ENCODE data around the gene RNU5D-1. TPM values are rescaled to one million over a fixed set of nuclear protein-coding genes. Genes with fewer than 3 reads are reported as not detected.
A peak's percentile ranks its signal among the peaks of the same experiment; 100 is the strongest.
"Not testable (repeated sequence)": the region's sequence is repeated elsewhere in the genome, so short reads cannot be mapped to it uniquely, and the experiment has no call there.

RNU5D-1 gene
- total RNA-seq, 1 experiment from 2014 or later: not detected

- TF ChIP-seq HMGXB4 (CRISPR knock-in tag; IDR thresholded peaks at IDR 0.05) (0 out of 2 replicates have a peak, but pooled peaks have one; percentile 65), CREM (CRISPR knock-in tag; IDR thresholded peaks at IDR 0.05) (peak; percentile 88), E2F5 (CRISPR knock-in tag; IDR thresholded peaks at IDR 0.05) (peak; percentile 88), FOXP1 (CRISPR knock-in tag; IDR thresholded peaks at IDR 0.05; ENCODE audit: borderline replicate concordance) (peak; percentile 74; the same call in 1 of the 2 replicates), AFF4 (CRISPR knock-in tag; IDR thresholded peaks at IDR 0.05; ENCODE audit: borderline replicate concordance) (no peak), E2F1 (CRISPR knock-in tag; IDR thresholded peaks at IDR 0.05) (peak; percentile 71; the same call in 1 of the 2 replicates), SOX15 (CRISPR knock-in tag; IDR thresholded peaks at IDR 0.05) (no peak)
Measured at GRCh38 chr1:44739307-44740178, 8.6 kb upstream of the RNU5D-1 start, which contains the start of gene KIF2C (continued).

- POLR2A ChIA-PET; H3K27me3 Mint-ChIP-seq (ENCODE audit: low read depth); ATAC-seq; DNase-seq (ENCODE audit: low spot score); CTCF ChIA-PET; H3K9me3 Mint-ChIP-seq: not testable (repeated sequence)
- H3K4me1 Mint-ChIP-seq: peaks cover 12% of the 10 kb centered on the region
- peaks cover 27% of the 10 kb centered on the region for H3K36me3 Mint-ChIP-seq
- peak overlapping the region; percentile 97 for H3K27ac Mint-ChIP-seq
- H3K4me3 Mint-ChIP-seq: peak overlapping the region; percentile 99
Measured at GRCh38 chr1:44738953-44739306, 8.0 kb upstream of the RNU5D-1 start.

- peaks cover 7% of the 10 kb centered on the region for H3K36me3 Mint-ChIP-seq
- H3K4me1 Mint-ChIP-seq: peaks cover 23% of the 10 kb centered on the region
- POLR2A ChIA-PET: no interaction called here
- DNase-seq (ENCODE audit: low spot score): no peak
- TF ChIP-seq ZNF416 (CRISPR knock-in tag; IDR thresholded peaks at IDR 0.05) (no peak), ETV6 (CRISPR knock-in tag; IDR thresholded peaks at IDR 0.05) (no peak), GABPB1 (CRISPR knock-in tag; IDR thresholded peaks at IDR 0.05) (no peak), MAX (CRISPR knock-in tag; IDR thresholded peaks at IDR 0.05) (no peak), PRRX2 (CRISPR knock-in tag; IDR thresholded peaks at IDR 0.05) (no peak), E2F1 (CRISPR knock-in tag; IDR thresholded peaks at IDR 0.05) (no peak), ZSCAN18 (CRISPR knock-in tag; IDR thresholded peaks at IDR 0.05) (no peak), SMAD4 (CRISPR knock-in tag; IDR thresholded peaks at IDR 0.05) (no peak), NR3C1 (CRISPR knock-in tag; conservative IDR thresholded peaks at IDR 0.05; ENCODE audit: low read depth) (no peak), MLX (CRISPR knock-in tag; IDR thresholded peaks at IDR 0.05) (no peak)
- no peak overlapping the region for H3K27ac Mint-ChIP-seq
- no peak overlapping the region for H3K4me3 Mint-ChIP-seq
- CTCF ChIA-PET: no interaction called here
- ATAC-seq: no peak
- H3K27me3 Mint-ChIP-seq (ENCODE audit: low read depth): no peaks in the 10 kb centered on the region
- H3K9me3 Mint-ChIP-seq: peaks cover 8% of the 10 kb centered on the region
Measured at GRCh38 chr1:44735992-44736391, 5.0 kb upstream of the RNU5D-1 start.
